SH-SY5Y (cell line): Measurements from ENCODE around the gene DHRS9.

Experiments used
- GATA2 ChIP-seq: IDR thresholded peaks from 2 replicates; pipeline ENCODE4 v1.6.1; 2011; ENCODE audit warnings: mild to moderate bottlenecking, low read depth, low read length
- GATA3 ChIP-seq: IDR thresholded peaks from 2 replicates; pipeline ENCODE4 v1.6.1; 2011; ENCODE audit warnings: low read depth, mild to moderate bottlenecking, low read length, moderate library complexity

The DHRS9 gene

GRCh38 chr2:169047256-169048250 lies 21.8 kb upstream of the DHRS9 start:
- no peak for TF ChIP-seq GATA2
- TF ChIP-seq GATA3: no peak

- TF ChIP-seq GATA2 (no peak), GATA3 (no peak)
These were observed 20.2 kb upstream of the DHRS9 start for GRCh38 chr2:169049142-169049541.

- no peak for TF ChIP-seq GATA2
- TF ChIP-seq GATA3: no peak
These were observed 18.7 kb upstream of the DHRS9 start for GRCh38 chr2:169050476-169051240.

- TF ChIP-seq GATA3 (no peak), GATA2 (no peak)
These were observed 3.9 kb upstream of the DHRS9 start for GRCh38 chr2:169065422-169065821.

GRCh38 chr2:169065864-169066517 lies 3.4 kb upstream of the DHRS9 start:
- TF ChIP-seq GATA2 (no peak), GATA3 (no peak)

- no peak for TF ChIP-seq GATA2
- TF ChIP-seq GATA3: no peak
These were observed 2.5 kb upstream of the DHRS9 start for GRCh38 chr2:169066897-169067296.

GRCh38 chr2:169069833-169070232 lies 470 bp downstream of the DHRS9 start:
- TF ChIP-seq GATA3 (no peak), GATA2 (no peak)

GRCh38 chr2:169071455-169071854 lies 2.1 kb downstream of the DHRS9 start:
- TF ChIP-seq GATA2: no peak
- TF ChIP-seq GATA3: no peak

- no peak for TF ChIP-seq GATA3
- TF ChIP-seq GATA2: no peak
These were observed 3.0 kb downstream of the DHRS9 start for GRCh38 chr2:169072163-169072925.

- TF ChIP-seq GATA3 (no peak), GATA2 (no peak)
These were observed 4.0 kb downstream of the DHRS9 start for GRCh38 chr2:169073211-169073962.

- TF ChIP-seq GATA2 (no peak), GATA3 (no peak)
These were observed 4.8 kb downstream of the DHRS9 start for GRCh38 chr2:169073963-169074751.

GRCh38 chr2:169077674-169078240 lies 8.4 kb downstream of the DHRS9 start:
- TF ChIP-seq GATA2 (no peak), GATA3 (no peak)

- TF ChIP-seq GATA2 (no peak), GATA3 (no peak)
These were observed 11.1 kb downstream of the DHRS9 start for GRCh38 chr2:169080250-169081069.
